Parathyroid adenoma (tissue), 2 donors: Measurements from ENCODE around the gene PMAIP1.

Experiments used
- H2AFZ ChIP-seq: fragments of 300-600 bp; sonication (generic); one replicate; pipeline ENCODE4 v1.7.0; 2017; ENCODE audit warnings: antibody characterized with exemption, mild to moderate bottlenecking
- H3K27ac ChIP-seq: fragments of 300-600 bp; sonication (generic); one replicate; pipeline ENCODE4 v1.7.0; 2017
- H3K27me3 ChIP-seq: fragments of 300-600 bp; sonication (generic); one replicate; pipeline ENCODE4 v1.7.0; 2017; ENCODE audit warnings: low read length; ENCODE audit not compliant: control insufficient read depth, insufficient read depth
- H3K36me3 ChIP-seq: fragments of 300-600 bp; sonication (generic); one replicate; pipeline ENCODE4 v1.7.0; 2017; ENCODE audit warnings: low read length; ENCODE audit not compliant: control insufficient read depth, insufficient read depth
- H3K4me1 ChIP-seq: fragments of 300-600 bp; sonication (generic); one replicate; pipeline ENCODE4 v1.7.0; 2017; ENCODE audit warnings: control low read depth
- H3K4me2 ChIP-seq: fragments of 300-600 bp; sonication (generic); one replicate; pipeline ENCODE4 v1.7.0; 2017; ENCODE audit warnings: low read length
- H3K4me3 ChIP-seq: fragments of 300-600 bp; sonication (generic); one replicate; pipeline ENCODE4 v1.7.0; 2017; ENCODE audit warnings: low read depth, low read length
- H3K79me2 ChIP-seq: fragments of 300-600 bp; sonication (generic); one replicate; pipeline ENCODE4 v1.7.0; 2017; ENCODE audit warnings: control low read depth
- H3K9ac ChIP-seq: fragments of 300-600 bp; sonication (generic); one replicate; pipeline ENCODE4 v1.7.0; 2017; ENCODE audit warnings: mild to moderate bottlenecking
- H3K9me3 ChIP-seq: fragments of 300-600 bp; sonication (generic); one replicate; pipeline ENCODE4 v1.7.0; 2017; ENCODE audit warnings: low read length; ENCODE audit not compliant: control insufficient read depth
- TF ChIP-seq, protein P1 (sequence below): fragments of 300-600 bp; sonication (generic); IDR thresholded peaks from one replicate; pipeline ENCODE4 v1.7.0; 2017; ENCODE audit warnings: antibody characterized with exemption, mild to moderate bottlenecking
- donor health status: primary hyperparathyroidism.

The PMAIP1 gene

DNA sequence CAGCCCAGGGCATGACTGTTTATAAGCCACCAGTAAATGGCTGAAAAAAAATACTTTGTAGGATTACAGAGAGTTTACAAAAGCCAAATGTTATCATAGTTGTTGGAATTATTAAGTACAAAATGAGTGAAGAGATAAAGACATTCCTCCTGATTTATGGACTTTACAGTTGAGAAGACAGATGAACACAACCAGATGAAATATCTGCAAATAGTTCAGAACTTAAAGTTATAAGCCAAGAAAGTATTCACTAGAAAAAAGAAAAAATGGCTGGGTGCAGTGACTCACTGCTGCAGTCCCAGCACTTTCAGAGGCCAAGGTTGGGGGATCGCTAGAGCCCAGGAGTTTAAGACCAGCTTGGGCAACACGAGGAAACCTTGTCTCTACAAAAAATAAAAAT, 11.2 kb downstream of the PMAIP1 start:
- no peaks in the 10 kb centered on the region for H3K36me3 ChIP-seq
- no peaks in the 10 kb centered on the region for H3K9me3 ChIP-seq
- H3K9ac ChIP-seq, result no peak overlapping the region
- H3K4me2 ChIP-seq, result no peak overlapping the region
- TF ChIP-seq, protein P1, sequence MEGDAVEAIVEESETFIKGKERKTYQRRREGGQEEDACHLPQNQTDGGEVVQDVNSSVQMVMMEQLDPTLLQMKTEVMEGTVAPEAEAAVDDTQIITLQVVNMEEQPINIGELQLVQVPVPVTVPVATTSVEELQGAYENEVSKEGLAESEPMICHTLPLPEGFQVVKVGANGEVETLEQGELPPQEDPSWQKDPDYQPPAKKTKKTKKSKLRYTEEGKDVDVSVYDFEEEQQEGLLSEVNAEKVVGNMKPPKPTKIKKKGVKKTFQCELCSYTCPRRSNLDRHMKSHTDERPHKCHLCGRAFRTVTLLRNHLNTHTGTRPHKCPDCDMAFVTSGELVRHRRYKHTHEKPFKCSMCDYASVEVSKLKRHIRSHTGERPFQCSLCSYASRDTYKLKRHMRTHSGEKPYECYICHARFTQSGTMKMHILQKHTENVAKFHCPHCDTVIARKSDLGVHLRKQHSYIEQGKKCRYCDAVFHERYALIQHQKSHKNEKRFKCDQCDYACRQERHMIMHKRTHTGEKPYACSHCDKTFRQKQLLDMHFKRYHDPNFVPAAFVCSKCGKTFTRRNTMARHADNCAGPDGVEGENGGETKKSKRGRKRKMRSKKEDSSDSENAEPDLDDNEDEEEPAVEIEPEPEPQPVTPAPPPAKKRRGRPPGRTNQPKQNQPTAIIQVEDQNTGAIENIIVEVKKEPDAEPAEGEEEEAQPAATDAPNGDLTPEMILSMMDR, result no peak
- H3K4me3 ChIP-seq, result no peak overlapping the region
- no peak overlapping the region for H3K27ac ChIP-seq
- no peak overlapping the region for H2AFZ ChIP-seq
- H3K79me2 ChIP-seq, result no peaks in the 10 kb centered on the region
- no peaks in the 10 kb centered on the region for H3K4me1 ChIP-seq
- no peaks in the 10 kb centered on the region for H3K27me3 ChIP-seq

DNA sequence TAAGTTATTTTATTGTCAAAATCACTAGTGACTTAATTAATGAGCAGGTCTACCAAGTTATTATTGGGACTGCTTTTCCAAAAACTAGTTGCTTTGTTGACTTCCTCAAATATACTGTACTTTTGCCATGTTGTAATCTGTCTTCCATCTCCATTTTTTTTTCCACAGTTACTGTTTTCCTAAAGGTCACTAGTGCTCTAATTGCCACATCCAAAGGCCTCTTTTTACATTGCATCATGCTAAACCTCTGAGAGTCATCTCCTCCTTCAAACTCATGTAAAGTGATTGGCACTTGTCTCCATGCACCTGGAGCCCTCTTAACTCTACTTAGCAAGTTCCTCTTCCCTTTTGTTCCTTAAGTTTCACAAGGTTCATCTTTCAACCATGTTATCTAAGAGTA, 11.8 kb downstream of the PMAIP1 start:
- Histone ChIP-seq H3K4me2 (no peak overlapping the region), H3K27me3 (no peaks in the 10 kb centered on the region), H3K4me3 (no peak overlapping the region), H3K4me1 (no peaks in the 10 kb centered on the region), H3K9me3 (no peaks in the 10 kb centered on the region), H3K36me3 (no peaks in the 10 kb centered on the region), H3K27ac (no peak overlapping the region), H3K9ac (no peak overlapping the region), H2AFZ (no peak overlapping the region), H3K79me2 (no peaks in the 10 kb centered on the region)
- TF ChIP-seq, protein P1, result no peak

DNA sequence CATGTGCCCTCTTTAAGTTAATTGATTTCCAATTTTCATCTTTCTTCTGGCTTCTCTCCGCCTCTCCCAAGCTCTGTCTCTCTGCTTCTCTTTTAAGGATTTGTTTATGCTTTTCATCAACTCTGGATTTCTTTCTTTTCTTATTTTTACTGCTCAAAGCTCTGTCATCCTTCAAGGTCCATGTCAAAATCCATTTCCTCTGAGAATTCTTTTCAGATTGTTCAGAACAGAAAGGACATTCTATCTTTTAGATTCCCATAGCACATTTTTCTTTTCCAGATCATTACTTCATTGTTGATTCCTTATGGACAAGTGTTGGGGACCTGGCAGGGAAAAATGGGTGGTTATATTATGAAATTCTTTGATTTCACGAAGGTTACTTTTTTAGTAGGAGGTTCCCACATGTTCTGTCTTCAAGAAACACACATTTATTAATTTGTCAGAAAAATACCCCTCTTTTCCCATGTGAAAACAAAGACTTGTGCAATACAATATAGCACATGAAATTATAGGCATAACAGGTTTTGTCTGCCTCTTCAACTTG, 12.3 kb downstream of the PMAIP1 start:
- TF ChIP-seq, protein P1, result no peak
- Histone ChIP-seq H3K9ac (no peak overlapping the region), H3K4me1 (no peaks in the 10 kb centered on the region), H3K36me3 (no peaks in the 10 kb centered on the region), H2AFZ (no peak overlapping the region), H3K27me3 (no peaks in the 10 kb centered on the region), H3K9me3 (no peaks in the 10 kb centered on the region), H3K79me2 (no peaks in the 10 kb centered on the region), H3K27ac (no peak overlapping the region), H3K4me3 (no peak overlapping the region), H3K4me2 (no peak overlapping the region)

DNA sequence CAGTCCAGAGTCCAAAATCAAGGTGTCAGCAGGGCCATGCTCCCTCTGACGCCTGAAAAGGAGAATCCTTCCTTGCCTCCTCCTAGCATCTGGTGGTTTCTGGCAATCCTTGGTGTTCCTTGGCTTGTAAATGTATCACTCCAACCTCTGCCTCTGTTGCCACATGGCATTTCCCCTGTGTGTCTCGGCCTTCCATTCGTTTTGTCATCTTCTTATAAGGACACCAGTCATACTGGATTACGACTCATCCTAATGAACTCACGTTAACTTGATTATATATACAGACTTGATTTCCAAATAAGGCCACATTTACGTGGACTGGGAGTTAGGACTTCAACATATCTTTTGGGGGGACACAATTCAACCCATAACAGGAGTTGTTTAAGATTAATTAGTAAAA, 15.8 kb downstream of the PMAIP1 start:
- Histone ChIP-seq H3K4me1 (no peaks in the 10 kb centered on the region), H3K27ac (no peak overlapping the region), H3K9ac (no peak overlapping the region), H3K4me2 (no peak overlapping the region), H3K9me3 (no peaks in the 10 kb centered on the region), H3K36me3 (no peaks in the 10 kb centered on the region), H3K4me3 (no peak overlapping the region), H3K27me3 (no peaks in the 10 kb centered on the region), H2AFZ (no peak overlapping the region), H3K79me2 (no peaks in the 10 kb centered on the region)
- TF ChIP-seq, protein P1, result no peak

DNA sequence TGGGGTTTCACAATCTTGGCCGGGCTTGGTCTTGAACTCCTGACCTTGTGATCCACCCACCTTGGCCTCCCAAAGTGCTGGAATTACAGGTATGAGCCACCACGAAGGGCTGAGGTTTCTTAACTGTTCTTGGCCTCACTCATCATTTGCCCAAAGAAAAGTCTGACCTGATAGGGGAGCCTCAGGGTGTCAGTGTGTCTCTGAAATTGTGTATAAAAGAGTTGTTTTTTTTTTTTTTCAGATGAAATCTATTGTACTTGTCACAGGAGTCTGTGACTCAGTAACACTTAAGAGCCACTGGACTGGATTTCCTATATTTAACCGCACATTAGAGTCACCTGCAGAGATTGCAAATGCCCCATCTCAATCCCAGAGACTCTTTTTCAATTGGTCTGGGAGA, 16.9 kb downstream of the PMAIP1 start:
- H3K9ac ChIP-seq, result no peak overlapping the region
- H3K79me2 ChIP-seq, result no peaks in the 10 kb centered on the region
- no peaks in the 10 kb centered on the region for H3K4me1 ChIP-seq

More for the DNA sequence above, 16.9 kb downstream of the PMAIP1 start:
- Histone ChIP-seq H3K4me3 (no peak overlapping the region), H3K9me3 (no peaks in the 10 kb centered on the region), H3K36me3 (no peaks in the 10 kb centered on the region), H2AFZ (no peak overlapping the region), H3K27ac (no peak overlapping the region), H3K4me2 (no peak overlapping the region), H3K27me3 (no peaks in the 10 kb centered on the region)
- TF ChIP-seq, protein P1, result no peak
